ENCODE measurements around the gene SHC1.

SHC1 gene

DNA sequence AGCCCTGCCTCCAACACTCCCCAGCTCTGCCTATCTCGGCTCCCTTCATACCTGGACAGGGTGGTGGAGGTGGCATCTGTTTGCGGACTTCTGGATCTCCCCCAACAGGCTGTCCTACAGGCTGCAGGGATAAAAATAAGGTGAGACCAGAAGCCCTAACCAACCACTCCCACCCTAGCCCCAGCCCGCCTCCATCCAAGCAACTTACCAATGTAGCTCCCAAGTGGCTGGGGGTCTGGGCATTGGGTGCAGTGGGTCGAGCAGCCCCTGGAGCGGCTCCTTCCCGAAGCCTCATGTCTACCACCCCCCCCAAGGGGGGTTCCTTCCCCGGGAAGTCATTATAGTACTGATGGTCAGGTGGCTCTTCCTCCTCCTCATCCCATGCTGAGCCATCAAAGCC lies 4.4 kb downstream of the SHC1 start:
- TF ChIP-seq, protein P1, sequence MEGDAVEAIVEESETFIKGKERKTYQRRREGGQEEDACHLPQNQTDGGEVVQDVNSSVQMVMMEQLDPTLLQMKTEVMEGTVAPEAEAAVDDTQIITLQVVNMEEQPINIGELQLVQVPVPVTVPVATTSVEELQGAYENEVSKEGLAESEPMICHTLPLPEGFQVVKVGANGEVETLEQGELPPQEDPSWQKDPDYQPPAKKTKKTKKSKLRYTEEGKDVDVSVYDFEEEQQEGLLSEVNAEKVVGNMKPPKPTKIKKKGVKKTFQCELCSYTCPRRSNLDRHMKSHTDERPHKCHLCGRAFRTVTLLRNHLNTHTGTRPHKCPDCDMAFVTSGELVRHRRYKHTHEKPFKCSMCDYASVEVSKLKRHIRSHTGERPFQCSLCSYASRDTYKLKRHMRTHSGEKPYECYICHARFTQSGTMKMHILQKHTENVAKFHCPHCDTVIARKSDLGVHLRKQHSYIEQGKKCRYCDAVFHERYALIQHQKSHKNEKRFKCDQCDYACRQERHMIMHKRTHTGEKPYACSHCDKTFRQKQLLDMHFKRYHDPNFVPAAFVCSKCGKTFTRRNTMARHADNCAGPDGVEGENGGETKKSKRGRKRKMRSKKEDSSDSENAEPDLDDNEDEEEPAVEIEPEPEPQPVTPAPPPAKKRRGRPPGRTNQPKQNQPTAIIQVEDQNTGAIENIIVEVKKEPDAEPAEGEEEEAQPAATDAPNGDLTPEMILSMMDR (conservative IDR thresholded peaks at IDR 0.05), result no peak
- no peak overlapping the region for H3K27ac ChIP-seq

DNA sequence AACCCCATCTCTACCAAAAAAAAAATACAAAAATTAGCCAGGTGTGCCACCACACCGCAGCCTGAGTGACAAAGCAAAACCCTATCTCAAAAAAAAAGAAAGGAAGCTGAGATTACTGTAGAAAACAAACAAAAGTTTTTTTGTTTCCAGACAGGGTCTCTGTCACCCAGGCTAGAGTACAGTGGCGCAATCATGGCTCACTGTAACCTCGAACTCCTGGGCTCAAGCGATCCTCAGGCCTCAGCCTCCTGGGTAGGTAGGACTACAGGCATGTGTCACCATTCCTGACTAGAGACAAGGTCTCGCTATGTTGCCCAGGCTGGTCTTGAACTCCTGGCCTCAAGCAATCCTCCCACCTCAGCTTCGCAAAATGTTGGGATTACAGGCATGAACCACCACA lies 6.2 kb downstream of the SHC1 start:
- peak overlapping the region; percentile 100; the same call in 1 of the 2 replicates for H3K27ac ChIP-seq
- TF ChIP-seq, protein P1 (conservative IDR thresholded peaks at IDR 0.05), result no peak

DNA sequence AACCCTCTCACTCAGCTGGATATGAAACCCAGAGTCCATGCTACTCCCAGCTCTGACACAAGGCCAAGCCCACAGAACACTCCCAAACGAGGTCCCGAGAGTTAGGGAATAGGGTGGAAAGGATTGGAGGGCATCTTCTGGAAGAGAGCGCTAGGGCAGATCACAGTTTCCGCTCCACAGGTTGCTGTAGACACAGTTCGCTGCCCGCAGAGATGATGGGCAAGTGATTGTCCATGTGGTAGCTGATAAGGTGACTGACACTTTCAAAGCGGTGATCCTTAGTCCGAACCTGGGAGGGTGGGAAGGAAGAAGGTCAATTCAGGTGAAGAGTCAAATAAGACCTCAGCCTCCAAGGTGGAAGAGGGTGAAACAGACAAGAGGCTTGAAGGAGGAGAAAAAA lies 6.9 kb downstream of the SHC1 start:
- H3K27ac ChIP-seq, result peak overlapping the region; percentile 100; the same call in 1 of the 2 replicates
- TF ChIP-seq, protein P1 (conservative IDR thresholded peaks at IDR 0.05), result no peak

DNA sequence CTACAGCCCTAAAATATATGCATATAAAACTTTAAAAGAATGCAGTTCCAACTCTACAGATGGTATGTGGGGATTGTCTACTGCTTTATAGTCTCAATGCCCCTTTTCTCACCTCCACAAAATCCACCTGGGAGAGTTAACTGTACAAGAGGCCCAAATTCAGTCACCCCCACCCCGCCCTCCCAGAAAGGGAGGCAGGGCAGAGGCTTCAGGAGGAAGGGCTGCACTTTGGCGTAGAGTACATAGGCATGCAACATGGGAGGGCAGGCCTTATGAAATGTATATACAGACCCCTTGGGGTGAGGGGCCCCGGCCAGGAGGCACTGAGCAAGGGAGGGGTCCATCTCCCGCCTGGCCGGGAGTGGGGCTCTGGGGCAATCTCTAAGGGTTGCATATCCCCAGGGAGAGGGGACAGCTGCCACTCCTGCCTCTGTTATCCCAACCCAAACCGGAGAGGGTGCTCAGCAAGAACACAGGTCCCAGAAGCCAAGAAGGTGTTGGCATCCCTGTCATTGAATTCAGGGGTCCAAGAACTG lies 7.7 kb downstream of the SHC1 start:
- H3K27ac ChIP-seq, result peak overlapping the region; percentile 100
- TF ChIP-seq, protein P1 (conservative IDR thresholded peaks at IDR 0.05), result no peak

DNA sequence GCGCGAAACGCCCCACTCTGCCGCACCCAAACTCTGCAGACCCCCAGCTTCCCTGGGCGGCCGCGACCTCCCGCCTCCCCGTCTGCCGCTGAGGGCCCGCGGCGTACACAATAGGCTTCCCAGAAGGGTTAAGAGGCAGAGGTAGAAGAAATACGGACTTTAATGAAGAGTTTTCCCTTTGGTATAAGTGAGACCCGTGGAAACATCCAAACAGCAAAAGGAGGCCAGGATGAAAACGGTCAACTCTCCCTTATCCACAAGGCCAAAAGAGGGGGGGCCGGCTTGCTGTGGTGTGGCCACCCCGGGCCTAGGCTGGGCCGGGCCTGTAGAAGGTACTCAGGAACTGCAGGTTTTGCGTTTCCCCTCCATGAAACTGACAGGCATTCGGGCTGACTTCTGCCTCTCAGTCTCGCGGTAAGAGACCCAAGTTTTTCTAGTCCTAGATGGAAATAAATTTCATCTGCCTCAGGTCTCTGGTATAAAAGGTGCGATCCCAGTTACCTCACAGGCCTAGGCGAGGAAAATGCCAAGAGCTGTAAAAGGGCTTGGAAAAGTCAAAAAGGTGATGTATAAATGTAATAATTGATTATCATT lies 8.3 kb downstream of the SHC1 start:
- TF ChIP-seq, protein P1 (conservative IDR thresholded peaks at IDR 0.05), result no peak; the same call in none of the 2 replicates

DNA sequence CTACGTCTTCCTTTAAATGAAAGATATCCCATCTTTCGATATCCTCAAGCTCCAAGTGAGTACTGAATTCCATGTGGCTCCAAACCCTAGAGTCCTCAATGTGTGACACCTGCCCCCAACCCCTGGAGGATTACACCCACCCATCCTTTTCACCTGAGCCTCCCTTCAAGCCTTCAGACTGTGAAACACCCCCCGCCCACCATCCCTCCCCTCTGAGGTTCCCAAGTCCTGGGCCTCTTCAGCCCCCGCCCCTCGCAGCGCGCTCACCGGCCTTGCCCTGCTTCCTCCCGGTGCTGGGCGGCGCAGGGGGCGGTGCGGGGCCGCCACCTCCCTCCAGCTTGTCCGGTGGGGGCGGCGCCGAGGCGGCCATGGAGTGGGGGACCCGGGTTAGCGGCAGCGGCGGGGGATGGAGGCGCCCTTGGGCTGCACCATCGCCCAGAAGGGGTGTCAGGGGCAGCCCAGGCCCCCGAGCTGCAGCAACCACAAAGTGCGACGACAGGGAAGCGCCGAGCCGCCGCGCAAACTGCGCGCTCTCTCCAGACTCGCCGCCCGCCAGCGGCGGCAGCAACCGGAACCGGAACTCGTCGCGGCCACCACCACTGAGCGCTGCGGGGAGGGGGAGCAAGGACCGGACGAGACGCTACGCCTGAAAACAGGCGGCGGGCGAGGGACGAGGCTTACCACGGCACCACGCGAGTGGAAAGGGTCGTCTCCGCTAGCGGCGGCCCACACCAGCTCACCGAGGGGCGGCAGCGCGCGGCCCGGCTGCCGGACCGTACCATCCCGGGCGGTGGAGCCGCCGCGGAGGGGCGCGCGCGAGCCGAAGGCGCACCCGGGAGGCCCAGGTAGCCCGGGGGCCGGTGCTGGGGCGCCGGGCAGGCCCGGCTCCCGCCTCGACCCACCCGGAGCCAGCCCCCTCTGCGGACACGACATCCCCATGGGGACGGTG lies 9.1 kb downstream of the SHC1 start, which contains the start of gene PYGO2:
Gene PYGO2, minus strand, starts transcription at position 576 of the 949 bp plus-strand sequence. Its CDS starts 206 bp downstream, at position 370.
- H3K27ac ChIP-seq, result peak within 1 kb of the TSS; percentile 100
- TF ChIP-seq, protein P1 (conservative IDR thresholded peaks at IDR 0.05), result peak; percentile 99

More for the DNA sequence above, 8.3 kb downstream of the SHC1 start:
- peak overlapping the region; percentile 100 for H3K27ac ChIP-seq

Measured in VCaP (cell line).